Cardiac muscle cell (in vitro differentiated cells and primary cell): ENCODE results near the gene KRTAP3-2. TPM values are rescaled to one million over a fixed set of nuclear protein-coding genes. Genes with fewer than 3 reads are reported as not detected.

ENCODE experiments used
- DNase-seq, 2 donors: peaks; one replicate each; pipeline versions ENCODE4 v3.0.0 to v3.0.0-alpha.2; 2010 to 2017; ENCODE audit warnings: low read depth in 1 of 2, low spot score in 1 of 2
- H3K27ac ChIP-seq: fragments of 200-600 bp; sonication (generic); 2 replicates; pipeline ENCODE4 v1.5.1; 2016
- H3K27me3 ChIP-seq: fragments of 200-600 bp; sonication (generic); 2 replicates; pipeline ENCODE4 v1.6.0; 2016; ENCODE audit warnings: control low read depth
- H3K36me3 ChIP-seq: fragments of 200-600 bp; sonication (generic); 2 replicates; pipeline ENCODE4 v1.5.1; 2016; ENCODE audit warnings: control low read depth
- H3K4me1 ChIP-seq: fragments of 200-600 bp; sonication (generic); 2 replicates; pipeline ENCODE4 v1.8.1; 2017; ENCODE audit warnings: low read depth, mild to moderate bottlenecking, mixed run types
- H3K4me3 ChIP-seq: fragments of 200-600 bp; sonication (generic); 2 replicates; pipeline ENCODE4 v1.5.1; 2016; ENCODE audit warnings: mild to moderate bottlenecking
- H3K9me3 ChIP-seq: fragments of 200-600 bp; sonication (generic); 2 replicates; pipeline ENCODE4 v1.5.1; 2017; ENCODE audit warnings: low read depth, mild to moderate bottlenecking, control low read depth
- polyA plus RNA-seq: library from polyadenylated mRNA; unstranded; fragments of >200 nt; fragmentation: Nextera tagmentation; extraction: Ambion mirVana; gene quantifications from 2 replicates; pipeline ENCODE4 v1.2.1, GENCODE V29; 2016
- total RNA-seq: library from RNA; depleted of rRNA; stranded (reverse); fragments of >200 nt; gene quantifications from 2 replicates; pipeline ENCODE4 v1.2.3, GENCODE V29; 2016
- TF ChIP-seq, protein P1 (sequence below): IDR thresholded peaks from 2 replicates; pipeline ENCODE4 v1.5.1; 2012; ENCODE audit warnings: low read depth, mild to moderate bottlenecking, low read length

KRTAP3-2 gene
- total and polyA plus RNA-seq, 2 experiments from 2014 or later: not detected

DNA sequence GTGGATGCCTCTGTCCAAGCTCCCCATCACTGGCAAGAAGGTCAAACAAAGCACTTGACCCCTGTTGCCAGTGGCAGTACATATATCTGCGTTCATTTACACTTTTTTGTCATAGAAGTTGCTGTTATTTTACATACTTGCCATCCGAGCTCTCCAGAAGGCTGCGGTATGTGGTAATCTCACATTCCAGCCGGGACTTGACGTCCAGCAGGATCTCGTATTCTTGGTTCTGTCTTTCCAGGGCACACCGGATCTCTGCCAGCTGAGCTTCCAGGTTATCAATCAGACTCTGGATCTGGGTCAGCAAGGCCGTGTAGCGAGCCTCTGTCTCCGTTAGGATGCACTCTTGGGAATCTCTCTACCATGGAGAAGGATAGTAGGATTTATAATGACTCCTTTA is 39.6 kb downstream of the KRTAP3-2 start:
- TF ChIP-seq, protein P1, sequence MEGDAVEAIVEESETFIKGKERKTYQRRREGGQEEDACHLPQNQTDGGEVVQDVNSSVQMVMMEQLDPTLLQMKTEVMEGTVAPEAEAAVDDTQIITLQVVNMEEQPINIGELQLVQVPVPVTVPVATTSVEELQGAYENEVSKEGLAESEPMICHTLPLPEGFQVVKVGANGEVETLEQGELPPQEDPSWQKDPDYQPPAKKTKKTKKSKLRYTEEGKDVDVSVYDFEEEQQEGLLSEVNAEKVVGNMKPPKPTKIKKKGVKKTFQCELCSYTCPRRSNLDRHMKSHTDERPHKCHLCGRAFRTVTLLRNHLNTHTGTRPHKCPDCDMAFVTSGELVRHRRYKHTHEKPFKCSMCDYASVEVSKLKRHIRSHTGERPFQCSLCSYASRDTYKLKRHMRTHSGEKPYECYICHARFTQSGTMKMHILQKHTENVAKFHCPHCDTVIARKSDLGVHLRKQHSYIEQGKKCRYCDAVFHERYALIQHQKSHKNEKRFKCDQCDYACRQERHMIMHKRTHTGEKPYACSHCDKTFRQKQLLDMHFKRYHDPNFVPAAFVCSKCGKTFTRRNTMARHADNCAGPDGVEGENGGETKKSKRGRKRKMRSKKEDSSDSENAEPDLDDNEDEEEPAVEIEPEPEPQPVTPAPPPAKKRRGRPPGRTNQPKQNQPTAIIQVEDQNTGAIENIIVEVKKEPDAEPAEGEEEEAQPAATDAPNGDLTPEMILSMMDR: no peak
- DNase-seq: peak in 1 of 2 donors; percentile 56
- H3K4me3 ChIP-seq: no peak overlapping the region
- no peaks in the 10 kb centered on the region for H3K36me3 ChIP-seq
- no peak overlapping the region for H3K27ac ChIP-seq
- H3K9me3 ChIP-seq: no peaks in the 10 kb centered on the region
- no peaks in the 10 kb centered on the region for H3K27me3 ChIP-seq
- H3K4me1 ChIP-seq: peaks cover 3% of the 10 kb centered on the region

DNA sequence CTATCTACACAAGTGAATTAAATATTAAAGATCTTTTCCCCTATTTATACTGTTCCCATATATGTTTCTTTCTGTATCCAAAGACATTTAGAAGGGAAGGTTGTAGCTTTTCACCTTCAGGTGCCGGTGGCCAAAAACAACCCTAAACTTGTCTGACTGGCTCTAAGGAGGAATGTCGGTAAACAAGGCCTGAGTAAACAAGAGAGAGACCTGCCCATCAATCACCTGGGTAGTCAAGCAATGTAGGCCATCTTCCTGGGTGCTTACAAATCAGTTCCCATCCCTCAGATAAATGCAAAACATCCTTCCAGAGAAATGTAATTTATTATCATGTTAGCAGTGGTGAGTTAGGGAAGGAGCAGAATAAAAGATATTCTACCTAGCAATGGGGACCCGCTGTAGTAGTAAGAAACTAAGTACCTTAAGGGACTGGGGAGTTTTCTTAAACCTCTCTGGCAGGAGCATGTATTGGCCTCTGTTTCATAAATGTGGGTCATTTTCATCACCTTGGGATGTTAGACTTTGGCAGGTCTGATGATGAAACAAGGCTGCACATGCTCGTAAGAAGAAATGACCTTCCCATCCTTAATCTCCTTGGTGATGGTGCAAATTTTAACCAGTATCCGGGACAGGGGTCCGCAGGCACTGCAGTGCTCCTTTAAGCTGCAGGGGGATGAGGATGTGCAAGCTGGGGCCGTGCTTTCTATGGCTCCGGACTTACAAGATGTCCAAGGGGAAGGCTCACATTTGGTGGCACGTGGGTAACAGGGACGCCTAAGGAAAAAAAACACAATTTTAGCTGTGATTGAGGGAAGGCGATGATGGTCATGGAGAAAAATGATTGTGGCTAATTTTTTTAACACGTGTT is 41.4 kb downstream of the KRTAP3-2 start:
- Histone ChIP-seq H3K4me3 (no peak overlapping the region), H3K4me1 (peaks cover 3% of the 10 kb centered on the region), H3K36me3 (no peaks in the 10 kb centered on the region), H3K27ac (no peak overlapping the region), H3K27me3 (no peaks in the 10 kb centered on the region), H3K9me3 (no peaks in the 10 kb centered on the region)
- TF ChIP-seq, protein P1: no peak
- DNase-seq: no peak

DNA sequence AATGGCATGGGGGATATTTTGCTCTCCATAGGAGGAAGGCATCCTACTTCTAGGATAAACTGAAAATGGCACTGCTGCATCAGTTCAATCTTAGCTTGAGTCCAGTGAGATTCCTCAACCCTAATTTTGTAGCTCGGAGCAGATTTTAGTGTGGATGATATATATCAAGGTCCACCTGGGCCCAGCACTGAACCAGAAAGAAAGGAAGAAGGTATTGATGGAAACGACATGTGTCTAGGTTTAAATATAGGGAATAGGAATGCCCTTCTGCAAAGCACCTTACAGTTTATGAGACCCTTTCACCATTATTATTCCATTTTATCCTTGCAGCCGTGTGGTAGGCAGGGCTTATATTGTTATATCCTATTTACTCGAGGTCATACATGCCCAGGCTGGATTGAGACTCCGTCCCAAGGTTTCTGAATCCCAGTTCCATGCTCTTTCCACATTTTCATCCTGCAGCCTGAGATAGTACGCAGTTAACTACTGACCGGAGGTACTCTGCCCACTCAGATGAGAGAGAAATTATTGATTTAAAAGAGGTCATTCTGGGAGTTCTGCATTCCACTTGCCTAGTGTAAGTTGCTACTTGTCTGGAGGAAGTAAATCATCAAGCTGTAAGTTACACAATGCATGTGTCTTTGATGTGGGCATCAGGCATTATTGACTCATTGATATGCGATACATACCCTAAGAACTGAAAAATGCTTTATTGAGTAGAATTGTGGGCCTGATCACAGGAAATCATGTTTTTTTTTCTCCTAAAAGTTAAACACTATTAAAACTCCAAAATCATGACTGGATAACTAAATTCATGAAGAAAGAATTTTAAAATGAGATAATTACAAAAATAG is 43.1 kb downstream of the KRTAP3-2 start:
- H3K4me1 ChIP-seq: peaks cover 3% of the 10 kb centered on the region
- no peaks in the 10 kb centered on the region for H3K27me3 ChIP-seq
- no peak overlapping the region for H3K27ac ChIP-seq
- TF ChIP-seq, protein P1: no peak
- DNase-seq: peak in 1 of 2 donors; percentile 5
- H3K4me3 ChIP-seq: no peak overlapping the region
- H3K9me3 ChIP-seq: no peaks in the 10 kb centered on the region
- no peaks in the 10 kb centered on the region for H3K36me3 ChIP-seq

DNA sequence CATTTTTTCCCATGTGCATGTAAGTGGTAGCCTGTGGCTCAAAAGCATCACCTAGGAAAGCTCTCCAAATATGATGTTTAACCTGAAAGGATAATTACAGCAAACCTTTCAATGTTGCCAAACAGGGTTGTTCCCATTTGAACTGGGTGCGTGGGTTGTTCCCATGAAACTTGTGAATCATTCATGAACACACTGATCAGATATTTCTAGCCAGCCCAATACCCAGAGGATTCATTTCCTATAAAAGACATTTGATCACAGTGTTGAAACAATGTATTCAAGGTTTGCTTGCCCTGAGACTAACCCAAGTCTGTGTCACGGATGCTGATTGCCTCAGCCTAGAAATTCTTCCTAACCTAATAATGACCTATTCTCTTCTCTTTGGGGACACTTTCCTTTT is 45.8 kb downstream of the KRTAP3-2 start:
- Histone ChIP-seq H3K4me1 (no peaks in the 10 kb centered on the region), H3K27me3 (no peaks in the 10 kb centered on the region)

DNA sequence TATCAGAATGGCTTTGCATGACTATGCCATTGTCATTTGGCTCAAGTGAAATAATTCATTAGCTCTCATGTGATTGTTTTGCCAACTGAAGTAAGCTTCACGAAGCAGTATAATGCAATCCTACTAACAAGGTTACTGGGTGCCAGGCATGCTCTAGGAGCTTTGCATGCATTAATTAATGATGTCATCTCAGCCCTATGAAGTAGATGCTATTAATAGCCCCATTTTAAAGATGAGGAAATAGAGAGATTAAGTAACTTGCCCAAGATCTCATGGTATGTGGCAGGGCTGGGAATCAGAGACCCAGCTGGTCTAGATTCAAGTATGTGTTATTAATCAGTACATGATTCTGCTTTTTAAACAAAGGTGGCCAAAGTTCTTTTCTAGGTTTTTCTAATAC is 47.0 kb downstream of the KRTAP3-2 start:
- DNase-seq: peak in 1 of 2 donors; percentile 17
- H3K4me1 ChIP-seq: no peaks in the 10 kb centered on the region
- H3K36me3 ChIP-seq: no peaks in the 10 kb centered on the region
- H3K27me3 ChIP-seq: no peaks in the 10 kb centered on the region
- no peak overlapping the region for H3K27ac ChIP-seq
- TF ChIP-seq, protein P1: no peak
- H3K4me3 ChIP-seq: no peak overlapping the region
- no peaks in the 10 kb centered on the region for H3K9me3 ChIP-seq

More for the DNA sequence above, 45.8 kb downstream of the KRTAP3-2 start:
- no peak overlapping the region for H3K4me3 ChIP-seq
- no peaks in the 10 kb centered on the region for H3K9me3 ChIP-seq
- no peak overlapping the region for H3K27ac ChIP-seq
- DNase-seq: no peak
- H3K36me3 ChIP-seq: no peaks in the 10 kb centered on the region
- TF ChIP-seq, protein P1: no peak
